Breast epithelium (tissue), 4 donors: ENCODE measurements around the gene GDF10. TPM values are rescaled to one million over a fixed set of nuclear protein-coding genes. Genes with fewer than 3 reads are reported as not detected.

ENCODE experiments used
- DNase-seq, 2 donors: peaks; one replicate each; pipeline ENCODE4 v3.0.0-alpha.2; 2019; ENCODE audit warnings: low spot score in 2 of 2
- H3K27ac ChIP-seq, 2 donors: fragments of 200-600 bp; sonication (generic) in 1 of 2; one replicate each; pipeline ENCODE4 v1.5.1; 2016 to 2019; ENCODE audit warnings: mild to moderate bottlenecking in 1 of 2
- H3K27me3 ChIP-seq, 2 donors: fragments of 200-600 bp; sonication (generic) in 1 of 2; one replicate each; pipeline versions ENCODE4 v1.5.1 to v1.6.0; 2017 to 2019; ENCODE audit warnings: control low read depth in 1 of 2, mild to moderate bottlenecking in 1 of 2
- H3K36me3 ChIP-seq: fragments of 200-600 bp; one replicate; pipeline ENCODE4 v1.5.1; 2019
- H3K4me1 ChIP-seq, 2 donors: fragments of 200-600 bp; sonication (generic); one replicate each; pipeline ENCODE4 v1.5.1; 2016 to 2019; ENCODE audit warnings: control low read depth in 1 of 2
- H3K4me3 ChIP-seq, 3 donors: fragments of 200-600 bp; sonication (generic); 1 replicate in 2 of 3; 2 replicates in 1 of 3; pipeline ENCODE4 v1.5.1; 2016 to 2019; ENCODE audit warnings: mild to moderate bottlenecking in 3 of 3, moderate library complexity in 2 of 3
- H3K9me3 ChIP-seq, 2 donors: fragments of 200-600 bp; sonication (generic) in 1 of 2; one replicate each; pipeline ENCODE4 v1.5.1; 2016 to 2019; ENCODE audit warnings: control low read depth in 1 of 2
- CTCF ChIP-seq, 3 donors: fragments of 450-650 bp; IDR thresholded peaks; one replicate each; pipeline ENCODE4 v1.5.1; 2016 to 2017; ENCODE audit warnings: antibody characterized with exemption in 3 of 3, mild to moderate bottlenecking in 3 of 3, moderate library complexity in 3 of 3
- POLR2A ChIP-seq: fragments of 450-650 bp; IDR thresholded peaks from one replicate; pipeline ENCODE4 v1.6.1; 2016; ENCODE audit warnings: antibody characterized with exemption, mild to moderate bottlenecking, moderate library complexity
- POLR2AphosphoS5 ChIP-seq, 3 donors: sonication (generic); formaldehyde crosslinking; IDR thresholded peaks; one replicate each; pipeline ENCODE4 v1.6.1; 2017; ENCODE audit warnings: antibody characterized with exemption in 3 of 3
- intact Hi-C: fragments of 100-400 bp; cut with DNase I; formaldehyde crosslinking; loops from one replicate; pipeline ENCODE4 v1.15.1; 2023; ENCODE audit warnings: low total_unique reads
- total RNA-seq, 3 donors: library from RNA; depleted of rRNA; stranded (reverse); fragments of >200 nt; gene quantifications; one replicate each; pipeline ENCODE4 v1.1.0, GENCODE V29; 2016

GDF10 gene
- total RNA-seq, 3 donors from 2014 or later: 2.0 to 12.3 (median 2.0) TPM

DNA sequence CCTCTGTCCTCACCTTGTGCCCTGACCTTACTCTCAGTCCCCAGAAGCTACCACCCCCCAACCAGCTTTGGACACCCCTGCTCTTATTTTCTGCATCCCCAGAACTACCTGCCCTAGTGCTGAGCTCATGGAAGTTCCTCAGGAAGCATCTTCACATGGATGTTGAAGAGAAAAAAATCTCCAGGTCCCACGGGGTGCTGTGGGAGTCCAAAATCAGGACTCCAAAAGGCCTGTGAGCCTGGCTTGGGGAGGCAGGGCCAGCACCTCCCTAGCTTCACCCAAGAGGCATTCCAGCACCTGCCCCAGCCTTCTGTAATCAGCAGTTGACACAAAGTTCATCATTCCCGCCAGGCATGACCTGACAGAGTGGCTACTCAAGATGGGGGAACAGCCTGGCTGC is 20.7 kb upstream of the GDF10 start:
- intact Hi-C loops: no loop called here
- DNase-seq: no peak
- H3K27ac ChIP-seq: no peak overlapping the region
- no peaks in the 10 kb centered on the region for H3K27me3 ChIP-seq
- H3K36me3 ChIP-seq: no peaks in the 10 kb centered on the region
- TF ChIP-seq POLR2AphosphoS5 (IDR thresholded peaks at IDR 0.05) (no peak), CTCF (IDR thresholded peaks at IDR 0.05) (no peak), POLR2A (no peak)
- no peaks in the 10 kb centered on the region for H3K4me1 ChIP-seq
- H3K9me3 ChIP-seq: no peaks in the 10 kb centered on the region
- no peak overlapping the region for H3K4me3 ChIP-seq

DNA sequence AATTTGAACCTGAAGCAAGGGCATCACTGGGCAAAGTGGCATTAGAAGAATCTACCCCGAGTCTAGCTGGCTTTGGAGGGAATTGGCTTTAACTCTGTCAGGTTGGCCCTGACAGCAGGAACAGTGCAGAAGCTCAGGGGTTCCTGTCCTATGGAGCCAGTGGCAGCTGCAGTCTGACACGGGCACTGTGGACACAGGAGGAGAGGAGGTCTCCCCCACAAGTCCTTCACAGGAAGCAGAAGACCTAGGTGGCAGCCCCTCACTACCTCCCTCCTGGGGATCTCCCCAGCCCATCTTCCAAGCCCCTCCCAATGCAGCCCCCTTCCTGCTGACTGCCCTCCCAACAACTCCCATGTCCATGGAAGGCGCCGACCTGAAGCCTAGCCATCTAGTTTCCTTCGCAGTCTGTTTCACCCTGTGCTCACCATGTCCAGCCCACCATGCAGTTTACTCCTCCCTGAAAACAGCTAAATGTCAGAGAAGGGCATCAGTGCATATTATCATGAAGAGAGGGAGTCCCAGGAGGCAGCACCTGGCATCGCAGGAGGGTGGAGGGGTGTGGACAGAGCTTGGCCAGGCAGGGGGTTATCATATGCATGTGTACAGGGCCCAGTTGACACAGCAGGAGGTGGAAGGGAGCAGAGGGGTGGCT is 17.9 kb upstream of the GDF10 start:
- Histone ChIP-seq H3K27me3 (no peaks in the 10 kb centered on the region), H3K4me1 (no peaks in the 10 kb centered on the region), H3K9me3 (no peaks in the 10 kb centered on the region), H3K27ac (no peak overlapping the region), H3K4me3 (no peak overlapping the region), H3K36me3 (no peaks in the 10 kb centered on the region)
- intact Hi-C loops: no loop called here
- no peak for TF ChIP-seq POLR2A
- no peak for TF ChIP-seq POLR2AphosphoS5 (IDR thresholded peaks at IDR 0.05)
- no peak for TF ChIP-seq CTCF (IDR thresholded peaks at IDR 0.05)
- no peak for DNase-seq

GRCh38 chr10:47282657-47283018 is 17.4 kb upstream of the GDF10 start:
- no peaks in the 10 kb centered on the region for H3K4me1 ChIP-seq
- H3K9me3 ChIP-seq: no peaks in the 10 kb centered on the region
- H3K4me3 ChIP-seq: no peak overlapping the region
- H3K36me3 ChIP-seq: no peaks in the 10 kb centered on the region
- no peak for DNase-seq
- TF ChIP-seq CTCF (IDR thresholded peaks at IDR 0.05): no peak
- TF ChIP-seq POLR2A: no peak
- TF ChIP-seq POLR2AphosphoS5 (IDR thresholded peaks at IDR 0.05): no peak
- H3K27ac ChIP-seq: no peak overlapping the region
- no peaks in the 10 kb centered on the region for H3K27me3 ChIP-seq
- intact Hi-C loops: no loop called here

DNA sequence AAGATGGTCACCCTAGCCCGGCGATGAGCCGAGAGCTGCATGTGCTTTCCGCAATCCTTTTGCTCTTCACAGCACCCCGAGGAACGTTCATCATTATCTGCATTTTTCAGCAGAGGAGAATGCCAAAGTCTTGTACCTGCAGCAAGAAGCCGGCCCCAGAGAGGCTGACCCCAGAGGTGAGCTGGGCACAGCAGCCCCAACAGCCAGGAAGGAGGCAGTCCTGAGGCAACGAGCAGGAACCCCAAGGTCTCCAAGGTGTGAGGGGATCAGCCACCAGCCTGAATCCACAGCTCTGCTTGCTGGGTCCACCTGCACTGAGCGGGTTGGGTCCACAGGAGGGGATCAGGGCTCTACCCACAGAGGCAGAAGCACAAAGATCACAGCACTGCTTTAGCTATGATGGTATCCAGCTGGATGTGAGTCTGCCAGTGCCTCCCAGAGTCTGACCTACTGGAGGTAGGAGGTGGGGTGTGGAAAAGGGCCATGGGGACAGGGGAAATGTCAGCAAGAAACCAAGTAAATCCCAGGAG is 16.8 kb upstream of the GDF10 start:
- no peaks in the 10 kb centered on the region for H3K36me3 ChIP-seq
- H3K4me3 ChIP-seq: no peak overlapping the region
- no peak for TF ChIP-seq POLR2AphosphoS5 (IDR thresholded peaks at IDR 0.05)
- no peak for TF ChIP-seq POLR2A
- no peak for TF ChIP-seq CTCF (IDR thresholded peaks at IDR 0.05)
- no peak overlapping the region for H3K27ac ChIP-seq
- no peaks in the 10 kb centered on the region for H3K9me3 ChIP-seq
- H3K27me3 ChIP-seq: no peaks in the 10 kb centered on the region
- H3K4me1 ChIP-seq: no peaks in the 10 kb centered on the region
- no peak for DNase-seq
- intact Hi-C loops: no loop called here

- no peaks in the 10 kb centered on the region for H3K27me3 ChIP-seq
- H3K4me3 ChIP-seq: no peak overlapping the region
- TF ChIP-seq CTCF (IDR thresholded peaks at IDR 0.05) (no peak), POLR2AphosphoS5 (IDR thresholded peaks at IDR 0.05) (no peak), POLR2A (no peak)
- DNase-seq: no peak
- H3K9me3 ChIP-seq: no peaks in the 10 kb centered on the region
- no peak overlapping the region for H3K27ac ChIP-seq
- no peaks in the 10 kb centered on the region for H3K4me1 ChIP-seq
- intact Hi-C loops: no loop called here
- H3K36me3 ChIP-seq: no peaks in the 10 kb centered on the region
Observed at GRCh38 chr10:47283848-47284247, 16.1 kb upstream of the GDF10 start.
